Activated CD4-positive, alpha-beta memory T cell treated with anti-CD3 and anti-CD28 coated beads for 36 hours (primary cell): ENCODE results near the gene PRR7. TPM values are rescaled to one million over a fixed set of nuclear protein-coding genes. Genes with fewer than 3 reads are reported as not detected.

ENCODE experiments used
- CTCF ChIA-PET: fragments of 350-600 bp; sonication (Branson Sonifier 250); formaldehyde crosslinking; loops from one replicate; lab custom pipeline; 2021; ENCODE audit warnings: antibody characterized with exemption, inconsistent platforms; lab: Charles Lee
- POLR2A ChIA-PET: fragments of 350-600 bp; sonication (Branson Sonifier 250); formaldehyde crosslinking; loops from one replicate; lab custom pipeline; 2021; ENCODE audit warnings: antibody characterized with exemption; lab: Charles Lee
- DNase-seq: peaks from one replicate; pipeline ENCODE4 v3.0.0-alpha.2; 2020
- H3K27ac Mint-ChIP-seq: one replicate; pipeline ENCODE4 v1.8.0; 2021; ENCODE audit warnings: mixed read lengths
- H3K27me3 Mint-ChIP-seq: one replicate; pipeline ENCODE4 v1.8.0; 2021; ENCODE audit warnings: mixed read lengths
- H3K36me3 Mint-ChIP-seq: one replicate; pipeline ENCODE4 v1.8.0; 2021; ENCODE audit warnings: mixed read lengths
- H3K4me1 Mint-ChIP-seq: one replicate; pipeline ENCODE4 v1.8.0; 2021; ENCODE audit warnings: low read depth, mixed read lengths
- H3K4me3 Mint-ChIP-seq: one replicate; pipeline ENCODE4 v1.8.0; 2021; ENCODE audit warnings: mild to moderate bottlenecking, mixed read lengths
- H3K9me3 Mint-ChIP-seq: one replicate; pipeline ENCODE4 v1.8.0; 2021; ENCODE audit warnings: mixed read lengths
- intact Hi-C: fragments of 100-400 bp; cut with micrococcal nuclease; formaldehyde crosslinking; loops from one replicate; pipeline ENCODE4 v1.15.1; 2023
- total RNA-seq, 2 experiments: library from RNA; stranded (reverse); gene quantifications; one replicate each; pipeline ENCODE4 v1.2.3, GENCODE V29; 2021

The PRR7 gene
- total RNA-seq, 2 experiments from 2014 or later: 13.3 to 13.6 TPM

DNA sequence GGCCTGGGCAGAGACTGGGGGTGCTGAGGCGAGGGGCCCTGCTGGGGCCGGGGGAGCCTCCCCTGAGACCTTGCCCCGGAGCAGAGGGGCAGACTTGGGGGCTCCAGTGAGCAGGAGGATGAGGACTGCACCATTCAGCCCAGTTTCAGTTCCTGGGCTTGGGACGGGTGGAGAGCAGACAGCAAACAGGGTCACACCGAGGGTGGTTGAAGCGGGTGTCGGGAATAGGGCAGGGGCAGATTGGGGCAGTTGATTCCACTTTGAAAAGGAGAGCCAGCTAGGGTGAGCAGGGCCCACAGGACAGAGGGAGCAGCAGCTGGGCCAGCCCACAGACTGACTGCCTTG is 15.7 kb upstream of the PRR7 start:
- ChIA-PET CTCF (interaction anchor here (1.2 to 15.3 kb wide), 7 partner anchors 13 to 121 kb away, joined by 4 to 220 read pairs (median 42); partner anchors contain the start of genes LMAN2, PFN3 and PRR7), POLR2A (interaction anchor here (0.6 to 10.6 kb wide), 7 partner anchors 12 to 74 kb away, joined by 3 to 319 read pairs (median 9); partner anchors contain the start of genes PRR7 and RGS14)
- Mint-ChIP-seq H3K4me3 (peak overlapping the region; percentile 97), H3K27me3 (no peaks in the 10 kb centered on the region), H3K27ac (peak overlapping the region; percentile 97), H3K9me3 (no peaks in the 10 kb centered on the region), H3K4me1 (peaks cover 61% of the 10 kb centered on the region), H3K36me3 (peaks cover 64% of the 10 kb centered on the region)
- DNase-seq: no peak
- intact Hi-C loops: no loop called here

DNA sequence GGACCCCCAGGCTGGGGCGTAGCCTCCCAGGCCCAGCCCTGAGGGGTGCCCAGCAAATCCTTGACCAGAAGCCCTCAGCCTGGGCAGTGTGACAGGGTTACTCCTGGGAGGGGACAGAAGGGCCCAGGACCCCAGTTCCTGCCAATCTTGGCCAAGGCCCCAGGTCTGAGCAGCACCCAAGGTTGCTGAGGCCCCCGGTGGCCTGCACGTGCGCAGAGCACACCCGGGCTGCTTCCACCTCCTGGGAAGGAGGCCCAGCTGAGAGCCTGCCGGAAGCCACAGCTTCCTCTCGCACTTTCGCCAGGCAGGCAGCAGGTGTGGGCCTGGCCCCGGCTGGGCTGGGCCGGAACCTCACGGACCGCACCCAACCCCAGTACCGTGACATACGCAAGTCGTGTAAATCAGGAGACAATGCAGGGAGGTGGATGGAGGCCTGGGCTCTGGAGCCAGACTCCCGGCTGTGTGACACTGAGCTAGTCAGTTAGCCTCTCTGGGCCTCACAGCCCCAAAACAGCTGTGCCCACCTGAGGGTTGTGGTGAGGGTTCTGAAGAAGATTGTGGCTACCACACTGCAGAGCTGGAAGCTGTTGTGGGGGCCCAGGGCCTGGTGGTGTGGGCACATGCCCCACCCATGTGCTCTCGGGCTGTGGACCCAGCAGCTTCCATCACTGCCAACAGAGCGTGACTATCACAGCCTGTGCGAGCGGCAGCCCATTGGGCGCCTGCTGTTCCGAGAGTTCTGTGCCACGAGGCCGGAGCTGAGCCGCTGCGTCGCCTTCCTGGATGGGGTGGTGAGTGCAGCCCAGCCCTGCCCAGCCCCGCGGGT is 15.1 kb upstream of the PRR7 start:
- DNase-seq: peak; percentile 84
- H3K27ac Mint-ChIP-seq: peak overlapping the region; percentile 97
- peaks cover 61% of the 10 kb centered on the region for H3K4me1 Mint-ChIP-seq
- H3K27me3 Mint-ChIP-seq: no peaks in the 10 kb centered on the region
- H3K36me3 Mint-ChIP-seq: peaks cover 64% of the 10 kb centered on the region
- ChIA-PET POLR2A (interaction anchor here (0.6 to 10.6 kb wide), 8 partner anchors 12 to 773 kb away, joined by 3 to 319 read pairs (median 8); partner anchors contain the start of genes HNRNPAB, PRR7 and RGS14), CTCF (interaction anchor here (0.9 to 15.3 kb wide), 8 partner anchors 12 to 122 kb away, joined by 3 to 220 read pairs (median 26); partner anchors contain the start of genes LMAN2, PFN3 and PRR7)
- intact Hi-C loops: no loop called here
- H3K4me3 Mint-ChIP-seq: peak overlapping the region; percentile 97
- no peaks in the 10 kb centered on the region for H3K9me3 Mint-ChIP-seq

DNA sequence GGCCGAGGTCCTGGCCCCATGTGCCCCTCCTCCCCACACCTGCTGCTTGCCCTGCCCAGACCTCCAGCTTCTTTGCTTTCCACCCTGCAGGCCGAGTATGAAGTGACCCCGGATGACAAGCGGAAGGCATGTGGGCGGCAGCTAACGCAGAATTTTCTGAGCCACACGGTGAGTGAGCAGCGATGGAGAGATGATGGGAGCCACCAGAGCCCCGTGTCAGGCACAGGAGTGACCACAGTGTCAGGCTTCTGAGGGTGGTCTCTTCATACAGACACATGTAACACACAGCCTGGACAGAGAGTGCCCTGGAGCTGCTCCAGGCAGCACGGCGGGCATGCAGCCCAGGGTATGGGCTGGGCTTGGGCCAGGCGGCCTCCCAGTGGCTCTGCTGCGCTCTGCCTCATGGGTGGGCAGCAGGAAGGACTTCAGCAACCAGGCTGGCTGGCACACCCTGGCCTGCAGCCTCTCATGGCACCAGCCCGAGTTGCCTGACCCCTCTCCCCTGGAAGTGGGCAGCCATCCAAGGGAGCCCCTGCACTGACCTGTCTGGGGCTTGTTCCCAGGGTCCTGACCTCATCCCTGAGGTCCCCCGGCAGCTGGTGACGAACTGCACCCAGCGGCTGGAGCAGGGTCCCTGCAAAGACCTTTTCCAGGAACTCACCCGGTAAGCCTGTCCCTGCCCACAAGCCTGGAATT is 14.3 kb upstream of the PRR7 start:
- ChIA-PET POLR2A (interaction anchor here (0.6 to 10.6 kb wide), 8 partner anchors 11 to 772 kb away, joined by 3 to 319 read pairs (median 8); partner anchors contain the start of genes HNRNPAB and PRR7), CTCF (interaction anchor here (0.9 to 15.3 kb wide), 8 partner anchors 12 to 123 kb away, joined by 3 to 220 read pairs (median 26); partner anchors contain the start of genes PFN3 and PRR7)
- Mint-ChIP-seq H3K36me3 (peaks cover 70% of the 10 kb centered on the region), H3K4me1 (peaks cover 67% of the 10 kb centered on the region), H3K9me3 (no peaks in the 10 kb centered on the region), H3K4me3 (peak overlapping the region; percentile 97), H3K27me3 (no peaks in the 10 kb centered on the region), H3K27ac (peak overlapping the region; percentile 97)
- intact Hi-C loops: no loop called here
- peak; percentile 82 for DNase-seq

DNA sequence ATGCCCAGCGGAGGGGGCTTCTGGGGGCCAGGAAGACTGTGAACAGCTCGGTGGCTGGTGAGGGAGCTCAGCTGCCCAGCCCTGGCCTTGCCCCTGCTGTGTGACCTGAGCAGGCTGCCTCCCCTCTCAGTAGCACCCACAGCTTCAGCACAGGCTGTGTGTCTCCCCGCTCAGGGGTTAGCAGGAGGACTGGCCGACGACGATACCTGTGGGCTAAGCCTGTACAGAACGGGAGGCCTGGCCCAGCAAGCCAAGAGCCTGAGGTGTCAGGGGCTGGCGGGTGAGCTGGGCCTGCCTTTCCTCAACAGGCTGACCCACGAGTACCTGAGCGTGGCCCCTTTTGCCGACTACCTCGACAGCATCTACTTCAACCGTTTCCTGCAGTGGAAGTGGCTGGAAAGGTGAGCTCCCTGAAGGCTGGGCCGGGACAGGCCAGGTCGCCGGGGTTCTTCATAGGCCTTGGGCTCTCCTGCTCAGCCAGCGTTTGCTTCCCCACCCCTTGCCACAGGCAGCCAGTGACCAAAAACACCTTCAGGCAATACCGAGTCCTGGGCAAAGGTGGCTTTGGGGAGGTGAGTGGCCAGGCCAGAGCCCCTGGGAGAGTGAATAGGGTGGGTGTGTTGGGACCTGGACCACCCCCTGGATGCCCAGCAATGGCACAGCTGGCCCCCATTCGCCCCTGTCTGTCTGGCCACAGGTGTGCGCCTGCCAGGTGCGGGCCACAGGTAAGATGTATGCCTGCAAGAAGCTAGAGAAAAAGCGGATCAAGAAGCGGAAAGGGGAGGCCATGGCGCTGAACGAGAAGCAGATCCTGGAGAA is 13.6 kb upstream of the PRR7 start:
- H3K27ac Mint-ChIP-seq: peak overlapping the region; percentile 97
- no peaks in the 10 kb centered on the region for H3K27me3 Mint-ChIP-seq
- H3K4me3 Mint-ChIP-seq: peak overlapping the region; percentile 97
- peaks cover 74% of the 10 kb centered on the region for H3K4me1 Mint-ChIP-seq
- intact Hi-C loops: no loop called here
- ChIA-PET POLR2A (interaction anchor here (0.6 to 10.6 kb wide), 6 partner anchors 10 to 771 kb away, joined by 3 to 319 read pairs (median 4); partner anchors contain the start of genes HNRNPAB and PRR7), CTCF (interaction anchor here (0.6 to 15.3 kb wide), 8 partner anchors 11 to 124 kb away, joined by 3 to 220 read pairs (median 26); partner anchors contain the start of genes PFN3 and PRR7)
- DNase-seq: no peak
- no peaks in the 10 kb centered on the region for H3K9me3 Mint-ChIP-seq
- H3K36me3 Mint-ChIP-seq: peaks cover 70% of the 10 kb centered on the region

DNA sequence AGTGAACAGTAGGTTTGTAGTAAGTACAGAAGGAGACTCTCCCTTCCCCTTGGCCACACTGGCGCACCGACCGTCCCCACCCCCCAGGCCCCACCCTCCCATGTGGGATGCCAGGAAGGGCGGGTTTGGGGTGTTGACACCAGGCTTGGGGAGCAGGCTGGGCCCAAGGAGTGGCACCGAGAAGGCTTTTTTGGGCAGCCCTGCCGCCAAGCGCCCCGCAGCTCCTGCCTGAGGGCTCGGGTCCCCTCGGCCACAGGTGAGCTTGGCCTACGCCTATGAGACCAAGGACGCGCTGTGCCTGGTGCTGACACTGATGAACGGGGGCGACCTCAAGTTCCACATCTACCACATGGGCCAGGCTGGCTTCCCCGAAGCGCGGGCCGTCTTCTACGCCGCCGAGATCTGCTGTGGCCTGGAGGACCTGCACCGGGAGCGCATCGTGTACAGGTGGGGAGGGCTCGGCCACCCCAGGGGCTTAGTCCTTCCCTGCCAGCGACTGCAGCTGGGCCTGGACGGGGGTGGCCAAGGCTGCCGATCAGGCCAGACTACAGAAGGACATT is 12.9 kb upstream of the PRR7 start:
- H3K36me3 Mint-ChIP-seq: peaks cover 72% of the 10 kb centered on the region
- H3K4me1 Mint-ChIP-seq: peaks cover 81% of the 10 kb centered on the region
- ChIA-PET CTCF (interaction anchor here (0.6 to 15.3 kb wide), 8 partner anchors 10 to 124 kb away, joined by 3 to 220 read pairs (median 26); partner anchors contain the start of genes PFN3 and PRR7), POLR2A (interaction anchor here (1.2 to 10.6 kb wide), 5 partner anchors 10 to 45 kb away, joined by 3 to 319 read pairs (median 7); partner anchors contain the start of gene PRR7)
- H3K27me3 Mint-ChIP-seq: no peaks in the 10 kb centered on the region
- no peaks in the 10 kb centered on the region for H3K9me3 Mint-ChIP-seq
- intact Hi-C loops: loop anchor here (1.0 kb wide), 2 partner anchors 7 to 11 kb away; partner anchors contain the start of gene GRK6
- peak overlapping the region; percentile 97 for H3K27ac Mint-ChIP-seq
- H3K4me3 Mint-ChIP-seq: no peak overlapping the region
- DNase-seq: no peak

DNA sequence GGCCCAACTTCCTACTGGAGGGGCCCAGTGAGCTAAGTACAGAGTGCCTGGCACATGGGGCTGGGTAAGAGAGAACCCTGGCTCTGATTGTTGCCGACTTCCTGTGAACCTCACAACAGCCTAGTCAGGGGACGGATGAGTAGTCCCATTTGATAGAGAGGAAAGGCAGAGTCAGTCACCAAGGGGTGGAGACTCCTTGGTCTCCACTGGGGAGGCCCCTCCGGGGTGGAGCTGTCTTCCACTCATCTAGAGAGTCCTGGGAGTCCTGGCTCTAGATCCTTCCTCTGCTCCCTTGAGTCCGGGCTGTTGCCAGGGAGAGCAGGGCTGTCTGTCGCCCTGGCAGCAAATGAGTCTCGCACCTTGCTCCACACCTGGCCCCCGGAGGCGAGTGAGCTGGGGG is 12.2 kb upstream of the PRR7 start:
- intact Hi-C loops: loop anchor here (1.0 kb wide), 2 partner anchors 8 to 10 kb away; partner anchors contain the start of gene GRK6
- Mint-ChIP-seq H3K9me3 (no peaks in the 10 kb centered on the region), H3K27me3 (no peaks in the 10 kb centered on the region), H3K36me3 (peaks cover 71% of the 10 kb centered on the region), H3K27ac (peak overlapping the region; percentile 97), H3K4me3 (peak overlapping the region; percentile 37), H3K4me1 (peaks cover 79% of the 10 kb centered on the region)
- ChIA-PET POLR2A (interaction anchor here (1.2 to 10.6 kb wide), 5 partner anchors 9 to 45 kb away, joined by 3 to 319 read pairs (median 7); partner anchors contain the start of gene PRR7), CTCF (interaction anchor here (1.0 to 15.3 kb wide), 7 partner anchors 9 to 125 kb away, joined by 3 to 220 read pairs (median 42); partner anchors contain the start of genes PFN3 and PRR7)
- DNase-seq: peak; percentile 85

DNA sequence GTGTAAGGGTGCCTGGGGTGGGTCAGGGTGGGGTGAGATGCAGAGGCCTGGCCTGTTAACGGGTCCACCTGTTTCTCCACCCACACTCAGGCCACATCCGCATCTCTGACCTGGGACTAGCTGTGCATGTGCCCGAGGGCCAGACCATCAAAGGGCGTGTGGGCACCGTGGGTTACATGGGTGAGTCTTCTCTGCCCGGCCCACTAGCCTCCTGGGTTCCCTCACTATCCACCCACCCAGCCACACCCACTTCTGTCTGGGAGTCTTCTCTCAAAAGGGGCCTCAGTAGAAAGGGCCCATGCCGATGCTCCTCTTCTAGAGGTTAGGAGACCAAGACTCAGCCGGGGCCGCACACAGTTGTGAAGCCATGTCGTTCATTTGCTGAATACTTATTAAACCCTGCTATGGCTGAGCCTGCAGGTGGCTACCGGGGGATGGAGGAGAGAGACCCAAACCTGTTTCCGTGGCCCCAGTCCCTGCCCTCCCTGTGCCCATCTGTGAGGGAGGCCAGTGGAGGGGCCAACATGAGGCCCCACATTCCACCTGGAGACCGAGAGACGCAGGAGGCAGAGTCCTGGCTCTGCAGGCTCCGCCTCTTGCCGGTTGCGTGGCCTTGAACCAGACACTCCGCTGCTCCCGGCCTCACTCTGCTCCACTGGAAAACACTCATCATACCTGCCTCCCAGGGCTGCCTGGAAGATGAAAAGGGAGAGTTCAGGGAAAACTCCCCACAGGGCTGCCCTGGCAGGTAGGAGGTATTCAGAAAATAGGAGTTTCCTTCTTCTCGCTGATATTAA is 11.5 kb upstream of the PRR7 start:
- Mint-ChIP-seq H3K36me3 (peaks cover 73% of the 10 kb centered on the region), H3K4me3 (no peak overlapping the region), H3K27ac (peak overlapping the region; percentile 97), H3K9me3 (no peaks in the 10 kb centered on the region), H3K4me1 (peaks cover 79% of the 10 kb centered on the region), H3K27me3 (no peaks in the 10 kb centered on the region)
- POLR2A ChIA-PET: interaction anchor here (1.2 to 10.6 kb wide), 6 partner anchors 8 to 45 kb away, joined by 3 to 319 read pairs (median 7); partner anchors contain the start of gene PRR7
- intact Hi-C loops: loop anchor here (1.0 kb wide), 2 partner anchors 9 kb away; partner anchors contain the start of gene GRK6
- no peak for DNase-seq
- CTCF ChIA-PET: interaction anchor here (1.0 to 15.3 kb wide), 7 partner anchors 9 to 125 kb away, joined by 3 to 220 read pairs (median 42); partner anchors contain the start of genes PFN3 and PRR7

DNA sequence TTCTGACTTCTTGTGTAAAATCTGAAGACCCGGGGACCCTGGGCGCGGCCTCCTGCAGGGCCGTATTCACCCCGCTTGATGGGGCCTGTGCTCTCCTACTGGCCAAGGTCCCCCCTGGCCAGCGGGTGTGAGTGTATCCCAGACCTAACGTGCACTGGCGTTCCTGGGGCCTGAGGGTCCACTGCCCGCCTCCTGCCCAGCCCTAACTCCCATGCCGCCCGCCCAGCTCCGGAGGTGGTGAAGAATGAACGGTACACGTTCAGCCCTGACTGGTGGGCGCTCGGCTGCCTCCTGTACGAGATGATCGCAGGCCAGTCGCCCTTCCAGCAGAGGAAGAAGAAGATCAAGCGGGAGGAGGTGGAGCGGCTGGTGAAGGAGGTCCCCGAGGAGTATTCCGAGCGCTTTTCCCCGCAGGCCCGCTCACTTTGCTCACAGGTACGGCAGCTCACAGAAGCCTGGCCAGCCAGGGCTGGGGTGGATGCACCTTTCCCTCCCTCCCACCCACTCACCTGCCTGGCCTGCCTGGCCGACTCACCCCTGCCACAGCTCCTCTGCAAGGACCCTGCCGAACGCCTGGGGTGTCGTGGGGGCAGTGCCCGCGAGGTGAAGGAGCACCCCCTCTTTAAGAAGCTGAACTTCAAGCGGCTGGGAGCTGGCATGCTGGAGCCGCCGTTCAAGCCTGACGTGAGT is 10.6 kb upstream of the PRR7 start:
- Mint-ChIP-seq H3K4me3 (no peak overlapping the region), H3K9me3 (no peaks in the 10 kb centered on the region), H3K27ac (peak overlapping the region; percentile 42), H3K4me1 (peaks cover 77% of the 10 kb centered on the region), H3K36me3 (peaks cover 69% of the 10 kb centered on the region), H3K27me3 (no peaks in the 10 kb centered on the region)
- intact Hi-C loops: no loop called here
- DNase-seq: no peak
- ChIA-PET CTCF (interaction anchor here (2.8 to 29.1 kb wide), 2 partner anchors 18 to 31 kb away, joined by 12 to 624 read pairs; partner anchors contain the start of genes F12 and PFN3), POLR2A (interaction anchor here (1.4 to 14.3 kb wide), 2 partner anchors 6 to 10 kb away, joined by 7 to 319 read pairs; partner anchors contain the start of gene GRK6)

DNA sequence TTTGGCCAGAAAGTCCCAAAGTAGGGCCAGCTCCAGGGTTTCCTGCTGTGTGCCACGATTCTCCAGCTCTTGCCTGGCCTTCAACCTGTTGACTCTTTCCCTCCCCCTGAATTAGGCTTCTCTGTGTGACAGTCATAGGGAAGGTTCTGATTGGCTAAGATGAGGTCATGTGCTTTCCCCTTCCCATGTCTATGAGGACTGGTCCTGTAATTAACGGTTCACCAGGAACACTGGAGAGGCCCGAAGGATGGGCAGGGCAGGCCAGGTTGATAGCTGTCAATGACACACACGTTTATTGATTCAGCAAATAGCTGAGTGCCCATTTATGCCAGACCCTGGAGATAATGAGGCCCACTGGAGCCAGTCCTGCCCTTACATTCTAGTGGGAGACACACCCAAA is 9.0 kb upstream of the PRR7 start:
- Mint-ChIP-seq H3K9me3 (no peaks in the 10 kb centered on the region), H3K4me1 (peaks cover 75% of the 10 kb centered on the region), H3K27ac (peak overlapping the region; percentile 64), H3K36me3 (peaks cover 67% of the 10 kb centered on the region), H3K4me3 (no peak overlapping the region), H3K27me3 (no peaks in the 10 kb centered on the region)
- POLR2A ChIA-PET: interaction anchor here (0.6 to 14.3 kb wide), 3 partner anchors 8 to 17 kb away, joined by 4 to 319 read pairs (median 29); partner anchors contain the start of gene GRK6
- no peak for DNase-seq
- CTCF ChIA-PET: interaction anchor here (0.9 to 29.1 kb wide), 5 partner anchors 8 to 48 kb away, joined by 3 to 624 read pairs (median 4); partner anchors contain the start of genes F12 and PFN3
- intact Hi-C loops: no loop called here
